ENCODE data around the gene KCNQ4.
A peak's percentile ranks its signal among the peaks of the same experiment; 100 is the strongest.

KCNQ4 gene

GRCh38 chr1:40755067-40755466 lies 28.5 kb upstream of the KCNQ4 start:
- no peak for DNase-seq

GRCh38 chr1:40756523-40756922 lies 27.1 kb upstream of the KCNQ4 start:
- no peak for DNase-seq

GRCh38 chr1:40757084-40757483 lies 26.5 kb upstream of the KCNQ4 start:
- no peak for DNase-seq

- DNase-seq, result no peak
Observed at GRCh38 chr1:40758004-40758403, 25.6 kb upstream of the KCNQ4 start.

GRCh38 chr1:40758578-40759343 lies 24.8 kb upstream of the KCNQ4 start:
- no peak for DNase-seq

- no peak for DNase-seq
Observed at GRCh38 chr1:40760984-40761383, 22.6 kb upstream of the KCNQ4 start.

- DNase-seq, result no peak
Observed at GRCh38 chr1:40762144-40762923, 21.3 kb upstream of the KCNQ4 start.

GRCh38 chr1:40763742-40764532 lies 19.6 kb upstream of the KCNQ4 start:
- no peak for DNase-seq

GRCh38 chr1:40764981-40765380 lies 18.6 kb upstream of the KCNQ4 start:
- DNase-seq, result no peak

GRCh38 chr1:40766017-40766416 lies 17.6 kb upstream of the KCNQ4 start:
- DNase-seq, result no peak

GRCh38 chr1:40766560-40766959 lies 17.0 kb upstream of the KCNQ4 start:
- no peak for DNase-seq

- DNase-seq, result no peak
Observed at GRCh38 chr1:40768146-40768990, 15.2 kb upstream of the KCNQ4 start.

GRCh38 chr1:40769815-40770214 lies 13.8 kb upstream of the KCNQ4 start:
- no peak for DNase-seq

GRCh38 chr1:40770296-40771070 lies 13.1 kb upstream of the KCNQ4 start:
- no peak for DNase-seq

- DNase-seq, result no peak
Observed at GRCh38 chr1:40772146-40772955, 11.2 kb upstream of the KCNQ4 start.

GRCh38 chr1:40773748-40774265 lies 9.8 kb upstream of the KCNQ4 start:
- DNase-seq, result peak; percentile 12

- peak; percentile 75 for DNase-seq
Observed at GRCh38 chr1:40774266-40774998, 9.2 kb upstream of the KCNQ4 start.

- DNase-seq, result no peak
Observed at GRCh38 chr1:40776236-40777072, 7.1 kb upstream of the KCNQ4 start.

All from activated T-cell treated with anti-CD3 and anti-CD28 coated beads, Interleukin-2, amount 50 U/mL, for 1 hour (primary cell).